Measurements from ENCODE around the gene SENP5.

Gene SENP5

DNA sequence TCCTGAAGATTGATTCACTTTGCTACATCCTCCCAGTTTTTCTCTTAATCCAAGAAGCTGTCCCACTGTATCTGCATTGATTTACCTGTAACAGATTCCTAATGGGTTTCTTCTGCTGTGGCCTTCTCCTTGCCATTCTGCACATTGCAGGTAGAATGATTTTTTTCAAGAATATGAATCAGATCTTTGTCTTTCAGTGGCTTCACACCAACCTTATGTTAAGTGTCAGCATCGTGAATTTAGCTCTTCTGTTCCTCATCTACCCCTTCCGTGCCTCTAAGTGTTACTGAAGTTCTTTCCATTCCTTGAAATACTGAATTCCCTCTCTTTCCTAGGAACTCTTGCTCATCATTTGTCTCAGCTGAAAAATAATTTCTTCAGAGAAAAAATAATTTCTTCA lies 7.5 kb downstream of the SENP5 start:
- TF ChIP-seq, protein P1, sequence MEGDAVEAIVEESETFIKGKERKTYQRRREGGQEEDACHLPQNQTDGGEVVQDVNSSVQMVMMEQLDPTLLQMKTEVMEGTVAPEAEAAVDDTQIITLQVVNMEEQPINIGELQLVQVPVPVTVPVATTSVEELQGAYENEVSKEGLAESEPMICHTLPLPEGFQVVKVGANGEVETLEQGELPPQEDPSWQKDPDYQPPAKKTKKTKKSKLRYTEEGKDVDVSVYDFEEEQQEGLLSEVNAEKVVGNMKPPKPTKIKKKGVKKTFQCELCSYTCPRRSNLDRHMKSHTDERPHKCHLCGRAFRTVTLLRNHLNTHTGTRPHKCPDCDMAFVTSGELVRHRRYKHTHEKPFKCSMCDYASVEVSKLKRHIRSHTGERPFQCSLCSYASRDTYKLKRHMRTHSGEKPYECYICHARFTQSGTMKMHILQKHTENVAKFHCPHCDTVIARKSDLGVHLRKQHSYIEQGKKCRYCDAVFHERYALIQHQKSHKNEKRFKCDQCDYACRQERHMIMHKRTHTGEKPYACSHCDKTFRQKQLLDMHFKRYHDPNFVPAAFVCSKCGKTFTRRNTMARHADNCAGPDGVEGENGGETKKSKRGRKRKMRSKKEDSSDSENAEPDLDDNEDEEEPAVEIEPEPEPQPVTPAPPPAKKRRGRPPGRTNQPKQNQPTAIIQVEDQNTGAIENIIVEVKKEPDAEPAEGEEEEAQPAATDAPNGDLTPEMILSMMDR (IDR thresholded peaks at IDR 0.05; ENCODE audit: low read depth, low read length) = no peak
- no peak for DNase-seq (ENCODE audit: extremely low read depth, low read depth)

DNA sequence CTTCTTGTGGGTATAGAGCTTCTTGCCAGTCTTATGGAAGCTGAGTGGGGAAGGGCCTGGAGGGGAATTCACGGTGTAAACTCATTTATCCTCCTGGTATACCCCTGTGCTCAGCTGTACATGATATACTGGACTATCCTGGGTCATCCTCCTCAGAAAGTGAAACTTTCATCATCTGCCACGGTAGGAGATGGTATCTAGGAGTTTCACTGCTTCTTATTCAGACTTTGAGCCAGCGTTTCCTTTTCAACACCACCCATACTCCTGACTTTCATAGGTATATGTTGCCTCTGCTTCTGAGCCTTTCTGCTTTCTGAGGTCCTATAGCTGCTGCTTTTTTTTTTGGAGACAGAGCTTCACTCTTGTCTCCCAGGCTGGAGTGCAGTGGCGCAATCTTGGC lies 15.6 kb downstream of the SENP5 start:
- no peak for DNase-seq (ENCODE audit: extremely low read depth, low read depth)
- TF ChIP-seq, protein P1 (IDR thresholded peaks at IDR 0.05; ENCODE audit: low read depth, low read length) = no peak

DNA sequence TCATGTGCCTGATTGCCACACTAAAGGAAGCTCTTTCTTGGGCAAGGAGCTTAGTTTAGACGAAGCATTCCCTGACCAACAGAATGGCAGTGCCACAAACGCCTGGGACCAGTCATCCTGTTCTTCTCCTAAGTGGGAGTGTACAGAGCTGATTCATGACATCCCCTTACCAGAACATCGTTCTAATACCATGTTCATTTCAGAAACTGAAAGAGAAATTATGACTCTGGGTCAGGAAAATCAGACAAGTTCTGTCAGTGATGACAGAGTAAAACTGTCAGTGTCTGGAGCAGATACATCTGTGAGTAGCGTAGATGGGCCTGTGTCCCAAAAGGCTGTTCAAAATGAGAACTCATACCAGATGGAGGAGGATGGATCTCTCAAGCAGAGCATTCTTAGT lies 18.4 kb downstream of the SENP5 start:
- no peak for DNase-seq (ENCODE audit: extremely low read depth, low read depth)
- TF ChIP-seq, protein P1 (IDR thresholded peaks at IDR 0.05; ENCODE audit: low read depth, low read length) = no peak

DNA sequence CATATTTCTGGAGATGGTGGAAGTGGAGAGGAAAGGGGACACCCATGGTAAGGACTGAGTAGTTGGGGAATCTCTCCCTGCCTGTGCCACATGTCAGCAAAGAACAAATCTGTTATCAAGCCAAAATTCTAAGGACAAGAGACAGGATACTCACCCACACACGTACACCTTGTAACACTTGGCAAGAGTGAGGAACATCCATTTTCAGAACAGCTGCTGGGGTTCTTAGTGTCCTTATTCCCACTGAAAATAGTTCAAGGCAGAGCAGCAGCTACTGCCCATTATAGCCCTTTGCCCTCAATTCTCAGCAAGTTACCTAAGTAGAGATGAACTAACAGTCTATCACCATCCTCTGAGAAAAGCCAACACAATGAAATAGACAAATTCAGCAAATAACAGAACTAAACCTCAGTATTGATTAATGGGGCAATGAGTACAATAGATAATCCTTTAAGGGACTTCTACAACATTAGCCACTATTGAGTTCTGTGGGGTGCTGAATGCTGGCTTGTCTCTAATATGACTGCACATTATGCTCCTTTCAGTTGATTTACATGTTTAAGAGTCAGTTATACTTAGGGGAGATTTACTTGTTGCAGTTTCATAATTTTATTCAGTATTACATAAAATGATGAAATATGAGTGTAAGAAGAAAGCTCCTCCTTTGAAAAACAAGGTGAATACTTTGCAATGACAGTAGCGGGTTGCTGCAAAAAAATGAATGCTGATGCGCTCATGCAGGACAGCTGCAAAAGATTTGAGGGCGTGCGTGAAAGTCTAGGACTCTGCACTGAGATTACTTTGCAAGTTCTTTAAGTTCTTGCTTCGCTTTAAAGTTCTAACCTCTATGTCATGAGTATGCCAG lies 22.4 kb downstream of the SENP5 start:
- no peak for DNase-seq (ENCODE audit: extremely low read depth, low read depth)
- TF ChIP-seq, protein P1 (IDR thresholded peaks at IDR 0.05; ENCODE audit: low read depth, low read length) = no peak

DNA sequence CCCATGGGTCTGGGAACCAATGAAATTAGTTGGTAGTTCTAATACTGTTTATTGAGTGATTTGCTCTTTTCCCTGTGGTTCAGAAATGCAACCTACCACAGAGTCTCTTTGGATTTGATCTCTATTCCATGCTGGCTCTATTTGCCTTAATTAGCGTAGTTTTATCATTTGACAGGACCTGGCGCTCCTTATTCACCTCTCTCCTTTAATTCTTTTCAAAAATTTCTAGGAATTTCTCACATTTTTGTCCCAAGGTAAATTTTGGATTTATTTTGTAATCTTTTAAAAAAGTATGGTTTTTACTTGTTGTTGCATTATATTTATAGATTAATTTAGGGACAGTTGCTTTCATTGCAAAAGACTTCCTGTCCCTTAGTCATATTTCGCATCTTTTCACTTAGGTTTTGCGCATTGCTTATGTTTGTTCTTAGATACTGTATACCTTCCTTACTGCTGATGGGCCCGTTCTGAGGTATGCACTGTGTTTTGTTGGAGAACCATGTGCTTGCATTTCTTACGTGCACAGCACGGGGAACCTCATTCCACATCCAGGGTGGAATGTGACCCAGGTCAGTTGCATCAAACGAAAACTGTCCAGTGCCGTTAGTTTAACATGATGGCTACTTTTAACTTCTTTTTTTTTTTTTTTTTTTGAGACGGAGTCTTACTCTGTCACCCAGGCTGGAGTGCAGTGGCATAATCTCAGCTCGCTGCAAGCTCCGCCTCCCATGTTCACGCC lies 27.0 kb downstream of the SENP5 start:
- DNase-seq (ENCODE audit: extremely low read depth, low read depth) = no peak

DNA sequence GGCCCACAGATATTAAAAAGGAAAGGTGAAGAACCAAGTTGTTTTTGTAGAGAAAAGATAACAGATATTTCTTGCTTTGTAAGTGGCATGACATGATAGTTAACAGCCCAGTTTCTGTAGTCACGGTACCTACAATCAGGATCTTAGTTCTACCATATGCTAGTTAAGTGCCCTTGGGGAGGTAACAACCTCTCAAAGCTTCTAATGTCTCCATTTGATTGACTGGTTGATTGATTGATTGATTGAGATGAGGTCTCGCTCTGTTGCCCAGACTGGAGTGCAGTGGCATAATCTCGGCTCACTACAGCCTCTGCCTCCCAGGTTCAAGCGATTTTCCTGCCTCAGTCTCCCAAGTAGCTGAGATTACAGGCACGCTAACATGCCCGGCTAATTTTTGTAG lies 28.5 kb downstream of the SENP5 start:
- no peak for DNase-seq (ENCODE audit: extremely low read depth, low read depth)
- TF ChIP-seq, protein P1 (IDR thresholded peaks at IDR 0.05; ENCODE audit: low read depth, low read length) = no peak

More for the DNA sequence above, 27.0 kb downstream of the SENP5 start:
- TF ChIP-seq, protein P1 (IDR thresholded peaks at IDR 0.05; ENCODE audit: low read depth, low read length) = no peak

DNA sequence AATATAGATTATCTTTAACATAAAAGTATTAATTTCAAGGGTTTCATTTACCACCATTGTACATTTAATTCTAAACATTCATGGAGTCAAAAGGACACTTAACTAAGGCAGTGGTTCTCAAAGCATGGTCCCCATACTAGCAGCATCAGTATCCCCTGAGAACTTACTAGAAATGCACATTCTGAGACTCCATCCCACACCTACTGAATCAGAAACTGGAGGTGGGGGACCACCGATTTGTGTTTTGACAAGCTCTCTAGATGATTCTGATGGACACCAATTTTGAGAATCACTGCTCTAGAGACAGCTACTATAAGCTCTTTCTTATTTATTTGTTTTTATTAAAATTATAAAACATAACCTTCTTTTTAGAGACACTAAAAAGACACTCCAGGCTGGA lies 34.0 kb downstream of the SENP5 start:
- no peak for DNase-seq (ENCODE audit: extremely low read depth, low read depth)
- TF ChIP-seq, protein P1 (IDR thresholded peaks at IDR 0.05; ENCODE audit: low read depth, low read length) = no peak
